ENCODE data around the gene DNAJB6.

DNA sequence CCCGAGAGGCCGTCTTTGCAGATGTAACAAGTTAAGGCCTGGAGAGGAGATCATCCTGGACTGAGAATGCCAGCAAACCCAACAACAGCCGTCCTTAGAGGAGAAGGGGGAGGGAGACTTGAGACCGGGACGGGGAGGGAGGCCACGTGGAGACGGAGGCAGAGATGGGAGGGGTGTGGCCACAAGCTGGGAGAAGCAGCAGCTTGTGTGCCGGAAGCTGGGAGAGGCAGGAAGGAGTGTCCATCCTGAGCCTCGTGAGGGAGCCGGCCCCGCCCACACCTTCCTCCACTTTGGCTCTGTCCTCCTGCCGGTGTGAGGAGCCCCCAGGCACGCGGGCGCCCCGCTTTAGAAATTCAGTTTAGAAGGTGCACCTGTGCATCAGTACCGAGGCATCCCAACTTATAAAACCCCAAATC, 95.7 kb downstream of the DNAJB6 start:
- TF ChIP-seq POLR2A (IDR thresholded peaks at IDR 0.05; ENCODE audit: extremely low read depth, insufficient read length) (no peak), CTCF (IDR thresholded peaks at IDR 0.05; ENCODE audit: low read depth, low read length) (no peak), MAX (IDR thresholded peaks at IDR 0.05; ENCODE audit: low read depth, low read length) (peak; percentile 94)
